ENCODE measurements around the gene TNMD. TPM values are rescaled to one million over a fixed set of nuclear protein-coding genes. Genes with fewer than 3 reads are reported as not detected.

The TNMD gene
- total and polyA plus RNA-seq, 2 of the 8 experiments (the other 6 are each of a cell fraction or from before 2014, with no cell fraction given), result 1.4 to 2.1 TPM

DNA sequence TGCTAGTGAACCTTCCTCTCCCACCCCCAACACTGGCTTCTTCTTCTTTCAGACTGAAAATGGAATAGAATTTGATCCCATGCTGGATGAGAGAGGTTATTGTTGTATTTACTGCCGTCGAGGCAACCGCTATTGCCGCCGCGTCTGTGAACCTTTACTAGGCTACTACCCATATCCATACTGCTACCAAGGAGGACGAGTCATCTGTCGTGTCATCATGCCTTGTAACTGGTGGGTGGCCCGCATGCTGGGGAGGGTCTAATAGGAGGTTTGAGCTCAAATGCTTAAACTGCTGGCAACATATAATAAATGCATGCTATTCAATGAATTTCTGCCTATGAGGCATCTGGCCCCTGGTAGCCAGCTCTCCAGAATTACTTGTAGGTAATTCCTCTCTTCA, 14.7 kb downstream of the TNMD start:
- H3K23ac ChIP-seq (ENCODE audit: insufficient read length), result no peak overlapping the region
- H3K4ac ChIP-seq (replicated peaks; ENCODE audit: insufficient read length, low read depth, low read length), result no peak overlapping the region
- DNase-seq (ENCODE audit: low read depth in 1 of 2, low spot score in 2 of 2), result no peak
- no peaks in the 10 kb centered on the region for H3K23me2 ChIP-seq (ENCODE audit: low read depth, low read length)
- H3K4me1 ChIP-seq (replicated peaks in 1 of 4; ENCODE audit: control insufficient read depth in 3 of 4, insufficient read depth in 4 of 4, low read length in 3 of 4), result peaks cover 0 to 11% (median 0%) of the 10 kb centered on the region in 4 experiments; a peak in 2 of 7 replicates
- no peak overlapping the region for H2BK12ac ChIP-seq (ENCODE audit: low read depth, low read length)
- H2BK20ac ChIP-seq (ENCODE audit: low read length), result no peak overlapping the region
- no peak overlapping the region for H3K18ac ChIP-seq (ENCODE audit: extremely low read depth, low read length)
- CTCF ChIA-PET (ENCODE audit: partially characterized antibody), result interaction anchor here (0.7 to 1.0 kb wide), 2 partner anchors 15 to 20 kb away, joined by 3 to 4 read pairs; no protein-coding TSS in a partner anchor
- no peaks in the 10 kb centered on the region for H3K79me1 ChIP-seq (ENCODE audit: low read depth, low read length)
- no peak overlapping the region for H2AK5ac ChIP-seq (ENCODE audit: low read depth, low read length)
- no peak overlapping the region for H2BK5ac ChIP-seq (ENCODE audit: low read depth, low read length)
- no peaks in the 10 kb centered on the region for H3K9me3 ChIP-seq (ENCODE audit: insufficient read depth in 2 of 2, low read depth in 1 of 2, low read length in 1 of 2)
- POLR2A ChIA-PET (ENCODE audit: partially characterized antibody), result interaction anchor here (1.4 kb wide), 1 partner anchor 37 kb away, joined by 5 read pairs; the partner anchor contains the start of gene TSPAN6
- H3K9ac ChIP-seq (replicated peaks in 1 of 4; ENCODE audit: extremely low read depth in 1 of 4, low read depth in 3 of 4, low read length in 3 of 4), result no peak overlapping the region
- H3K14ac ChIP-seq (ENCODE audit: insufficient read length), result no peak overlapping the region
- H3K56ac ChIP-seq (replicated peaks; ENCODE audit: insufficient read length, low read depth, low read length), result no peak overlapping the region
- no peak overlapping the region for H3K4me2 ChIP-seq (ENCODE audit: insufficient read depth in 1 of 2, low read depth in 2 of 2, low read length in 2 of 2)
- no peak overlapping the region for H3K27ac ChIP-seq (ENCODE audit: low read depth, low read length)
- H4K5ac ChIP-seq (ENCODE audit: insufficient read length, low read depth, low read length), result no peak overlapping the region
- no peak overlapping the region for H4K91ac ChIP-seq (replicated peaks; ENCODE audit: insufficient read length, low read length)
- no peaks in the 10 kb centered on the region for H3K79me2 ChIP-seq (ENCODE audit: control insufficient read depth in 1 of 2, insufficient read depth in 2 of 2, low read length in 2 of 2)
- FAIRE-seq, result no peak
- WGBS, 2 experiments (ENCODE audit: extremely low coverage in 1 of 2, insufficient coverage in 1 of 2, insufficient read length in 1 of 2, insufficient replicate concordance in 2 of 2, low coverage in 1 of 2, low lambda C conversion rate in 2 of 2, missing lambda C conversion rate in 1 of 2), result 93% methylated on average over 9 of the region's 9 CpGs; no CpG with 5 or more reads in 1 of the 2 experiments
- no peak overlapping the region for H2AFZ ChIP-seq (ENCODE audit: low read length)
- no peak overlapping the region for H2BK15ac ChIP-seq (ENCODE audit: low read length)
- H4K8ac ChIP-seq (ENCODE audit: extremely low read depth, insufficient read depth, low read length), result no peak overlapping the region
- no peaks in the 10 kb centered on the region for H4K20me1 ChIP-seq (replicated peaks in 1 of 2; ENCODE audit: control insufficient read depth in 1 of 2, insufficient read depth in 2 of 2, low read length in 2 of 2)
- no peak overlapping the region for H3K4me3 ChIP-seq (ENCODE audit: extremely low read depth in 1 of 4, insufficient read depth in 2 of 4, low read depth in 3 of 4, low read length in 4 of 4)
- no peaks in the 10 kb centered on the region for H3K36me3 ChIP-seq (ENCODE audit: control insufficient read depth in 2 of 4, insufficient read depth in 4 of 4, low read length in 3 of 4)
- H3K27me3 ChIP-seq (replicated peaks in 1 of 4; ENCODE audit: control insufficient read depth in 3 of 4, extremely low read depth in 1 of 4, insufficient read depth in 3 of 4, low read length in 3 of 4), result no peaks in the 10 kb centered on the region
- H2BK120ac ChIP-seq (replicated peaks; ENCODE audit: low read depth, low read length), result no peak overlapping the region
- TF ChIP-seq CHD1 (IDR thresholded peaks at IDR 0.05; ENCODE audit: low read depth, low read length) (no peak), JUN (IDR thresholded peaks at IDR 0.05; ENCODE audit: low read depth, low read length) (no peak), SP4 (IDR thresholded peaks at IDR 0.05; ENCODE audit: low read length) (no peak), SRF (IDR thresholded peaks at IDR 0.05; ENCODE audit: low read depth, low read length) (no peak), BACH1 (IDR thresholded peaks at IDR 0.05; ENCODE audit: low read length) (no peak), YY1 (IDR thresholded peaks at IDR 0.05; ENCODE audit: low read depth, low read length) (no peak), POU5F1 (IDR thresholded peaks at IDR 0.05; ENCODE audit: low read depth, low read length) (no peak), SAP30 (IDR thresholded peaks at IDR 0.05; ENCODE audit: insufficient read depth, insufficient replicate concordance, low read length) (no peak)
- TF ChIP-seq, protein P1, sequence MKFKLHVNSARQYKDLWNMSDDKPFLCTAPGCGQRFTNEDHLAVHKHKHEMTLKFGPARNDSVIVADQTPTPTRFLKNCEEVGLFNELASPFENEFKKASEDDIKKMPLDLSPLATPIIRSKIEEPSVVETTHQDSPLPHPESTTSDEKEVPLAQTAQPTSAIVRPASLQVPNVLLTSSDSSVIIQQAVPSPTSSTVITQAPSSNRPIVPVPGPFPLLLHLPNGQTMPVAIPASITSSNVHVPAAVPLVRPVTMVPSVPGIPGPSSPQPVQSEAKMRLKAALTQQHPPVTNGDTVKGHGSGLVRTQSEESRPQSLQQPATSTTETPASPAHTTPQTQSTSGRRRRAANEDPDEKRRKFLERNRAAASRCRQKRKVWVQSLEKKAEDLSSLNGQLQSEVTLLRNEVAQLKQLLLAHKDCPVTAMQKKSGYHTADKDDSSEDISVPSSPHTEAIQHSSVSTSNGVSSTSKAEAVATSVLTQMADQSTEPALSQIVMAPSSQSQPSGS (IDR thresholded peaks at IDR 0.05; ENCODE audit: low read length), result no peak
- TF ChIP-seq, protein P2, sequence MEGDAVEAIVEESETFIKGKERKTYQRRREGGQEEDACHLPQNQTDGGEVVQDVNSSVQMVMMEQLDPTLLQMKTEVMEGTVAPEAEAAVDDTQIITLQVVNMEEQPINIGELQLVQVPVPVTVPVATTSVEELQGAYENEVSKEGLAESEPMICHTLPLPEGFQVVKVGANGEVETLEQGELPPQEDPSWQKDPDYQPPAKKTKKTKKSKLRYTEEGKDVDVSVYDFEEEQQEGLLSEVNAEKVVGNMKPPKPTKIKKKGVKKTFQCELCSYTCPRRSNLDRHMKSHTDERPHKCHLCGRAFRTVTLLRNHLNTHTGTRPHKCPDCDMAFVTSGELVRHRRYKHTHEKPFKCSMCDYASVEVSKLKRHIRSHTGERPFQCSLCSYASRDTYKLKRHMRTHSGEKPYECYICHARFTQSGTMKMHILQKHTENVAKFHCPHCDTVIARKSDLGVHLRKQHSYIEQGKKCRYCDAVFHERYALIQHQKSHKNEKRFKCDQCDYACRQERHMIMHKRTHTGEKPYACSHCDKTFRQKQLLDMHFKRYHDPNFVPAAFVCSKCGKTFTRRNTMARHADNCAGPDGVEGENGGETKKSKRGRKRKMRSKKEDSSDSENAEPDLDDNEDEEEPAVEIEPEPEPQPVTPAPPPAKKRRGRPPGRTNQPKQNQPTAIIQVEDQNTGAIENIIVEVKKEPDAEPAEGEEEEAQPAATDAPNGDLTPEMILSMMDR (IDR thresholded peaks at IDR 0.05; ENCODE audit: control extremely low read depth in 1 of 3, insufficient read depth in 1 of 3, low read depth in 1 of 3, low read length in 3 of 3), result no peak

Measured in H1 (cell line).